H9 (cell line): ENCODE data around the gene OLIG1. TPM values are rescaled to one million over a fixed set of nuclear protein-coding genes. Genes with fewer than 3 reads are reported as not detected.

ENCODE experiments used
- DNase-seq: peaks from one replicate; pipeline ENCODE4 v3.0.0-alpha.2; 2017
- H2AFZ ChIP-seq: one replicate; pipeline ENCODE4 v1.6.1; 2013; ENCODE audit warnings: mild to moderate bottlenecking, low read length, control low read depth, moderate library complexity
- H2AK5ac ChIP-seq: 2 replicates; pipeline ENCODE4 v1.6.1; 2013; ENCODE audit warnings: low read length, control low read depth, mixed read lengths; ENCODE audit not compliant: insufficient read length
- H2BK120ac ChIP-seq: one replicate; pipeline ENCODE4 v1.6.1; 2013; ENCODE audit warnings: low read depth, mild to moderate bottlenecking, low read length, control low read depth, inconsistent platforms; ENCODE audit not compliant: poor library complexity, severe bottlenecking
- H2BK12ac ChIP-seq: 2 replicates; pipeline ENCODE4 v1.6.1; 2013; ENCODE audit warnings: low read length, control low read depth, mixed read lengths, low read depth; ENCODE audit not compliant: insufficient read length
- H2BK15ac ChIP-seq: 2 replicates; pipeline ENCODE4 v1.6.1; 2013; ENCODE audit warnings: low read depth, low read length, control low read depth
- H2BK20ac ChIP-seq: one replicate; pipeline ENCODE4 v1.6.1; 2013; ENCODE audit warnings: low read depth, mild to moderate bottlenecking, low read length, control low read depth, inconsistent platforms; ENCODE audit not compliant: poor library complexity, severe bottlenecking
- H2BK5ac ChIP-seq: 2 replicates; pipeline ENCODE4 v1.6.1; 2013; ENCODE audit warnings: low read length, control low read depth, mixed read lengths; ENCODE audit not compliant: insufficient read length
- H3K14ac ChIP-seq: 2 replicates; pipeline ENCODE4 v1.6.1; 2013; ENCODE audit warnings: low read length, control low read depth; ENCODE audit not compliant: insufficient read depth
- H3K18ac ChIP-seq: 2 replicates; pipeline ENCODE4 v1.6.1; 2013; ENCODE audit warnings: low read depth, mild to moderate bottlenecking, mixed read lengths, low read length, control low read depth; ENCODE audit not compliant: insufficient read length
- H3K23ac ChIP-seq: 2 replicates; pipeline ENCODE4 v1.6.1; 2013; ENCODE audit warnings: low read length, control low read depth, mixed read lengths, low read depth; ENCODE audit not compliant: insufficient read length
- H3K23me2 ChIP-seq: 2 replicates; pipeline ENCODE4 v1.6.1; 2013; ENCODE audit warnings: low read depth, mild to moderate bottlenecking, mixed read lengths, low read length, control low read depth; ENCODE audit not compliant: insufficient read length, poor library complexity, severe bottlenecking
- H3K27ac ChIP-seq: 2 replicates; pipeline ENCODE4 v1.5.1; 2013; ENCODE audit warnings: low read length, control low read depth, mixed read lengths, low read depth; ENCODE audit not compliant: insufficient read length
- H3K27me3 ChIP-seq: 2 replicates; pipeline ENCODE4 v1.6.1; 2013; ENCODE audit warnings: low read length, control low read depth, inconsistent platforms; ENCODE audit not compliant: insufficient read depth
- H3K4ac ChIP-seq: 2 replicates; pipeline ENCODE4 v1.6.1; 2013; ENCODE audit warnings: low read depth, mild to moderate bottlenecking, control low read depth, inconsistent platforms, low read length, moderate library complexity
- H3K4me1 ChIP-seq: 2 replicates; pipeline ENCODE4 v1.6.1; 2013; ENCODE audit warnings: low read length, control low read depth, inconsistent platforms; ENCODE audit not compliant: insufficient read depth
- H3K4me2 ChIP-seq: 2 replicates; pipeline ENCODE4 v1.6.1; 2013; ENCODE audit warnings: low read length, control low read depth, mixed read lengths; ENCODE audit not compliant: insufficient read length, insufficient read depth
- H3K56ac ChIP-seq: 2 replicates; pipeline ENCODE4 v1.6.1; 2013; ENCODE audit warnings: low read depth, mild to moderate bottlenecking, mixed read lengths, low read length, control low read depth; ENCODE audit not compliant: insufficient read length
- H3K79me1 ChIP-seq: 2 replicates; pipeline ENCODE4 v1.6.1; 2013; ENCODE audit warnings: low read depth, mild to moderate bottlenecking, moderate library complexity, low read length, control low read depth, inconsistent platforms; ENCODE audit not compliant: insufficient read depth, poor library complexity, severe bottlenecking
- H3K79me2 ChIP-seq: 2 replicates; pipeline ENCODE4 v1.6.1; 2013; ENCODE audit warnings: low read length, control low read depth, inconsistent platforms; ENCODE audit not compliant: insufficient read depth
- H3K9ac ChIP-seq: 2 replicates; pipeline ENCODE4 v1.6.1; 2013; ENCODE audit warnings: low read length, control low read depth, mixed read lengths; ENCODE audit not compliant: insufficient read length; ENCODE audit errors: extremely low read depth
- H3K9me3 ChIP-seq: one replicate; pipeline ENCODE4 v1.6.1; 2013; ENCODE audit warnings: low read depth, low read length, inconsistent platforms; ENCODE audit not compliant: control insufficient read depth
- H3T11ph ChIP-seq: one replicate; pipeline ENCODE4 v1.6.1; 2013; ENCODE audit warnings: mild to moderate bottlenecking, low read length, control low read depth, inconsistent platforms
- H4K20me1 ChIP-seq: one replicate; pipeline ENCODE4 v1.6.1; 2013; ENCODE audit not compliant: control insufficient read depth, insufficient read length, insufficient read depth
- H4K5ac ChIP-seq: 2 replicates; pipeline ENCODE4 v1.6.1; 2013; ENCODE audit warnings: low read depth, mild to moderate bottlenecking, mixed read lengths, low read length, control low read depth; ENCODE audit not compliant: insufficient read length
- H4K8ac ChIP-seq: replicated peaks from 2 replicates; pipeline ENCODE4 v1.6.1; 2013; ENCODE audit warnings: low read length, control low read depth, mixed read lengths, low read depth; ENCODE audit not compliant: insufficient read length
- H4K91ac ChIP-seq: 2 replicates; pipeline ENCODE4 v1.6.1; 2013; ENCODE audit warnings: low read depth, mild to moderate bottlenecking, moderate library complexity, mixed read lengths, low read length, control low read depth; ENCODE audit not compliant: insufficient read length
- H3K27ac Mint-ChIP-seq, 3 experiments: 2 replicates in 2 of 3; 3 replicates in 1 of 3; pipeline ENCODE4 v1.8.0; 2020 to 2021; ENCODE audit warnings: mixed read lengths in 3 of 3, mild to moderate bottlenecking in 1 of 3, moderate library complexity in 1 of 3
- H3K27me3 Mint-ChIP-seq: 2 replicates; pipeline ENCODE4 v1.8.0; 2021; ENCODE audit warnings: low read depth, mild to moderate bottlenecking, moderate library complexity, mixed read lengths
- H3K36me3 Mint-ChIP-seq, 3 experiments: 2 replicates in 2 of 3; 3 replicates in 1 of 3; pipeline ENCODE4 v1.8.0; 2020 to 2021; ENCODE audit warnings: low read depth in 3 of 3, mixed read lengths in 3 of 3; ENCODE audit not compliant: insufficient read depth in 1 of 3
- H3K4me1 Mint-ChIP-seq, 2 experiments: 2 replicates each; pipeline ENCODE4 v1.8.0; 2020; ENCODE audit warnings: mixed read lengths in 2 of 2
- H3K4me3 Mint-ChIP-seq, 2 experiments: 2 replicates in 1 of 2; 3 replicates in 1 of 2; pipeline ENCODE4 v1.8.0; 2020 to 2021; ENCODE audit warnings: mild to moderate bottlenecking in 2 of 2, mixed read lengths in 2 of 2, moderate library complexity in 1 of 2
- H3K9me3 Mint-ChIP-seq, 2 experiments: 2 replicates in 1 of 2; 3 replicates in 1 of 2; pipeline ENCODE4 v1.8.0; 2020; ENCODE audit warnings: mild to moderate bottlenecking in 2 of 2, mixed read lengths in 2 of 2, moderate library complexity in 1 of 2
- CTCF ChIP-seq: fragments of 200-600 bp; sonication (generic); conservative IDR thresholded peaks from 3 replicates; pipeline ENCODE4 v1.8.0; 2021; ENCODE audit warnings: antibody characterized with exemption, mild to moderate bottlenecking
- WGBS: extraction: QIAGEN DNeasy Blood & Tissue Kit; methylation state at CpG from one replicate; pipeline ENCODE4 v1.1.7; 2013; ENCODE audit warnings: missing lambda C conversion rate, low lambda C conversion rate, mixed read lengths; ENCODE audit not compliant: insufficient read length; ENCODE audit errors: extremely low coverage; 5-methylcytosine and 5-hydroxymethylcytosine counted together
- total RNA-seq: library from RNA; stranded (reverse); gene quantifications from 2 replicates; pipeline ENCODE4 v1.2.1, GENCODE V29; 2021

OLIG1 gene
- total RNA-seq, 1 experiment from 2014 or later: 0.31 TPM

GRCh38 chr21:33021667-33022066, 48.3 kb upstream of the OLIG1 start:
- Histone ChIP-seq H2BK120ac (no peak overlapping the region), H3K79me2 (no peaks in the 10 kb centered on the region), H3K56ac (no peak overlapping the region), H2AFZ (no peak overlapping the region), H3K23me2 (peaks cover 20% of the 10 kb centered on the region), H3K27me3 (peaks cover 79% of the 10 kb centered on the region), H4K91ac (no peak overlapping the region), H3T11ph (no peak overlapping the region), H3K14ac (no peak overlapping the region), H2BK15ac (no peak overlapping the region), H3K4me1 (no peaks in the 10 kb centered on the region), H3K27ac (no peak overlapping the region), H3K23ac (no peak overlapping the region), H3K4me2 (no peak overlapping the region), H2AK5ac (no peak overlapping the region), H4K8ac (no peak overlapping the region), H3K18ac (no peak overlapping the region), H4K5ac (no peak overlapping the region), H2BK12ac (no peak overlapping the region), H3K9ac (no peak overlapping the region), H3K79me1 (no peaks in the 10 kb centered on the region), H2BK5ac (no peak overlapping the region), H4K20me1 (no peaks in the 10 kb centered on the region), H2BK20ac (no peak overlapping the region), H3K4ac (no peak overlapping the region), H3K9me3 (no peaks in the 10 kb centered on the region)
- Mint-ChIP-seq H3K36me3 (no peaks in the 10 kb centered on the region; a peak in 2 of 7 replicates), H3K27ac (no peak overlapping the region), H3K4me3 (no peak overlapping the region), H3K4me1 (peaks cover 29 to 53% of the 10 kb centered on the region in 2 experiments), H3K27me3 (peaks cover 100% of the 10 kb centered on the region), H3K9me3 (peaks cover 2 to 5% of the 10 kb centered on the region in 2 experiments; a peak in 3 of 5 replicates)
- no CpG with 5 or more reads among the region's 4 CpGs for WGBS
- TF ChIP-seq CTCF: no peak
- DNase-seq: no peak
